ENCODE measurements around the gene DICER1.

- TF ChIP-seq CTCF (IDR thresholded peaks at IDR 0.05; ENCODE audit: insufficient read depth, low read depth, low read length) (no peak), EZH2 (IDR thresholded peaks at IDR 0.05; ENCODE audit: insufficient read depth, low read length) (no peak)
Measured at GRCh38 chr14:95204705-95205104, 47.4 kb upstream of the DICER1 start.

All from astrocyte (in vitro differentiated cells and primary cell).